GM18526 (cell line): ENCODE data around the gene DSCAML1.
A peak's percentile ranks its signal among the peaks of the same experiment; 100 is the strongest.

ENCODE experiments used
- POLR2A ChIP-seq: IDR thresholded peaks from 3 replicates; pipeline ENCODE4 v1.6.1; 2011; ENCODE audit not compliant: insufficient read length; ENCODE audit errors: extremely low read depth

Gene DSCAML1

GRCh38 chr11:117816151-117816741 lies 19.2 kb upstream of the DSCAML1 start:
- TF ChIP-seq POLR2A, result no peak

- peak; percentile 78 for TF ChIP-seq POLR2A
Measured at GRCh38 chr11:117815262-117815803, 18.3 kb upstream of the DSCAML1 start.

GRCh38 chr11:117814766-117815261 lies 17.8 kb upstream of the DSCAML1 start:
- peak; percentile 27 for TF ChIP-seq POLR2A

GRCh38 chr11:117814204-117814765 lies 17.3 kb upstream of the DSCAML1 start:
- TF ChIP-seq POLR2A, result no peak

GRCh38 chr11:117809236-117810055 lies 12.4 kb upstream of the DSCAML1 start:
- TF ChIP-seq POLR2A, result no peak

- no peak for TF ChIP-seq POLR2A
Measured at GRCh38 chr11:117808784-117809183, 11.8 kb upstream of the DSCAML1 start.

- no peak for TF ChIP-seq POLR2A
Measured at GRCh38 chr11:117807482-117808327, 10.7 kb upstream of the DSCAML1 start.

GRCh38 chr11:117806846-117807245 lies 9.8 kb upstream of the DSCAML1 start:
- no peak for TF ChIP-seq POLR2A

- no peak for TF ChIP-seq POLR2A
Measured at GRCh38 chr11:117805045-117805444, 8.0 kb upstream of the DSCAML1 start.

- TF ChIP-seq POLR2A, result no peak
Measured at GRCh38 chr11:117803896-117804295, 6.9 kb upstream of the DSCAML1 start.

GRCh38 chr11:117799634-117800033 lies 2.6 kb upstream of the DSCAML1 start:
- TF ChIP-seq POLR2A, result no peak

- no peak for TF ChIP-seq POLR2A
Measured at GRCh38 chr11:117796456-117796871, 552 bp downstream of the DSCAML1 start.

- no peak for TF ChIP-seq POLR2A
Measured at GRCh38 chr11:117795638-117796455, 1.2 kb downstream of the DSCAML1 start.
